ENCODE data around the gene ARMC7.
A peak's percentile ranks its signal among the peaks of the same experiment; 100 is the strongest.
"Not testable (repeated sequence)": the region's sequence is repeated elsewhere in the genome, so short reads cannot be mapped to it uniquely, and the experiment has no call there.

The ARMC7 gene

DNA sequence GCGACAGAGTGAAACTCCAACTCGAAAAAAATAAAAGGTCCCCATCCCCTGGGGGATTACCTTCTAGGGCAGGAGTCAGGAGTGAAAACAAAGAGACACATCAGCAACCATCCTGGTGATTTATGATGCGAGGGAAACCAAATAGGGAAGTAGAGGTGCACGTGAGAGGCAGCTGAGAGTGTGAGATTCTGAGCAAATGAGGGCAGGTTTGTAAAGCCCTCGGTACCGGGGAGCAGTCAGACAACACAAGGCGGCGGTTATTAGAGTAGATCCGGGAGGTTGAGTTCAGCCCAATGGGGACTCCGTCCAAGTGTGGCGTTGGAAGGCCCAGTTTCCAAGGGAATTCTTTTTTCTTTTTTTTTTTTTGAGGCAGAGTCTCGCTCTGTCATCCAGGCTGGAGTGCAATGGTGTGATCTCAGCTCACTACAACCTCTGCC is 7.4 kb upstream of the ARMC7 start:
- no peak for DNase-seq (ENCODE audit: low read depth in 2 of 2)

DNA sequence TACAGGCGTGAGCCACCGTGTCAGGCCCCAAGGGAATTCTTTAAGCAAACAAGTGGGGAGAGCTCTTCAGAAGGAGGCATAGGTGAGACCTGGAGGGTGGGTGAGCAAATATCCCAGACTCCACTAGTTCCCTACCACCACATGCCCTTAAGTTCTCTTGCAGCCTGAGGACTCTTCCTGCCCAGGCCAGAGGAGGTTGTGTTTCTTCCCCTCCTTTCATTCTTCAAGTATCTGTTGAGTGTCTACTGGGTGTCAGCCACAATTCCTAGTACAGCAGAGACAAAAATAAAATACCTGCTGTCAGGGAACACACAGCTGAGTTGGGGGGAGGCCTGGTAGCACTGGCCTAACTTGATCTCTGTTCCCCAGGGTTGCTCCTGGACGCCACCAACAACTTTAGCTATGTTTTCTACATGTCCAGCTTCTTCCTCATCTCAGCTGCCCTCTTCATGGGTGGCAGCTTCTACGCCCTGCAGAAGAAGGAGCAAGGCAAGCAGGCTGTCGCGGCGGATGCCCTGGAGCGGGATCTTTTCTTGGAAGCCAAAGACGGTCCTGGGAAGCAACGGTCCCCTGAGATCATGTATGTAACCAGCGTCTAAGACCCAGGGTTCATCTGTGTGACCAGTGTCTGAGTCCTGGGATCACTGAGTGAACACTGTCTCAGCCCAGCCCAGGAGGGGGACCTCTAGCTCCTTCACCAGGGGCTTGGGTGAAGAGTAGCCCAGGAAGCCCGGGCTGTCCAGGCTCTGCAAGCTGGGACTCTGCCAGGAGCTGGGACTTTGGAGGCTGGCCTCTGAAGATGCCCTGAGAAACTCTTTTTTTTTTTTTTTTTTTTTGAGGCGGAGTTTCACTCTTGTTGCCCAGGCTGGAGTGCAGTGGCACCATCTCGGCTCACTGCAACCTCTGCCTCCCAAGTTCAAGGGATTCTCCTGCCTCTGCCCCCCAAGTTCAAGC is 5.9 kb upstream of the ARMC7 start:
- no peak for DNase-seq (ENCODE audit: low read depth in 2 of 2)

- no peak for DNase-seq (ENCODE audit: low read depth in 2 of 2)
Observed at GRCh38 chr17:75105126-75106080, 4.4 kb upstream of the ARMC7 start.

- DNase-seq (ENCODE audit: low read depth in 2 of 2) = no peak
Observed at GRCh38 chr17:75108193-75108592, 1.6 kb upstream of the ARMC7 start.

DNA sequence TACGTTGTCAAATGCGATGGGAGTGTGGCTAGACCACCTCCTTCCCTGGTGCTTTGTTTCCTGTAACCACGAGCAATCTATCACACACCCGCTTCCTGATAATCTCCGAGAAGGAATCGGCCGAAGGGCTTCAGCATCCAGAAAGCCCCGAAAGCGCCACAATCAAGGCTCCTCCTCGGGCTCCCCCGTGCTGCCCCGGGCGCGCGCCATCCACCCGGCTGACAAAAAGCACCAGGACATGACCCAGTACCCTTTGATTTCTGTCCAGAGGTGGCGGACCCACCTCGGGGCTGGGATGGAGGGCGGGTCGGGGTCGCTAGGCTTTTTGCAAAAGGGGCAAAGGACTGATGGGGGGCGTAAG is 743 bp upstream of the ARMC7 start:
- no peak for DNase-seq (ENCODE audit: low read depth in 2 of 2)

DNA sequence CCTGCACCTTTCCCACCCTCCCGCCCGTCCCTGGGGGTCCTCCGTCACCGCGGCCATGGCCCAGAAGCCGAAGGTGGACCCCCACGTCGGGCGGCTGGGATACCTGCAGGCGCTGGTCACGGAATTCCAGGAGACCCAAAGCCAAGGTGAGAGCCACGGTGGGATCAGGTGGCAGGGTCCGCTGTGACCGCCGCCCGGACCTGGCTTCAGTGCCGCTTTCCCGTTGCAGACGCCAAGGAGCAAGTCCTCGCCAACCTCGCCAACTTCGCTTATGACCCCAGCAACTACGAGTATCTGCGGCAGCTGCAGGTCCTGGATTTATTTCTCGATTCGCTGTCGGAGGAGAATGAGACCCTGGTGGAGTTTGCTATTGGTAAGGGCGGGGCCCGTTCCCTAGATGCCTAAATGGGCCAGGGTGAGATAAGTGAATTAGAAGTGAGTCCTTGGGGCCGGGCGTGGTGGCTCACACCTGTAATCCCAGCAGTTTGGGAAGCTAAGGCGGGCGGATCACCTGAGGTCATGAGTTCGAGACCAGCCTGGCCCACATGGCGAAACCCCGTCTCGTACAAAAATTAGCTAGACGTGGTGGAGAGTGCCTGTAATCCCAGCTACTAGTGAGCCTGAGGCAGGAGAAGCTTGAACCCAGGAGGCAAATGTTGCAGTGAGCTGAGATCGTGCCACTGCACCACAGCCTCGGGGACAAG is 617 bp downstream of the ARMC7 start:
- no peak for DNase-seq (ENCODE audit: low read depth in 2 of 2)

- DNase-seq (ENCODE audit: low read depth in 2 of 2) = no peak
Observed at GRCh38 chr17:75111777-75112335, 2.1 kb downstream of the ARMC7 start.

- peak; percentile 73 to 83 for DNase-seq (ENCODE audit: low read depth in 2 of 2)
Observed at GRCh38 chr17:75113798-75114551, 4.2 kb downstream of the ARMC7 start.

GRCh38 chr17:75114552-75115314 is 5.0 kb downstream of the ARMC7 start:
- DNase-seq (ENCODE audit: low read depth in 2 of 2) = no peak

- no peak for DNase-seq (ENCODE audit: low read depth in 2 of 2)
Observed at GRCh38 chr17:75115555-75115954, 5.8 kb downstream of the ARMC7 start.

- no peak for DNase-seq (ENCODE audit: low read depth in 2 of 2)
Observed at GRCh38 chr17:75116737-75117136, 7.0 kb downstream of the ARMC7 start.

GRCh38 chr17:75118307-75118706 is 8.5 kb downstream of the ARMC7 start:
- DNase-seq (ENCODE audit: low read depth in 2 of 2) = no peak

GRCh38 chr17:75124041-75124818 is 14.5 kb downstream of the ARMC7 start:
- DNase-seq (ENCODE audit: low read depth in 2 of 2) = peak in 1 of 2 donors; percentile 15

DNA sequence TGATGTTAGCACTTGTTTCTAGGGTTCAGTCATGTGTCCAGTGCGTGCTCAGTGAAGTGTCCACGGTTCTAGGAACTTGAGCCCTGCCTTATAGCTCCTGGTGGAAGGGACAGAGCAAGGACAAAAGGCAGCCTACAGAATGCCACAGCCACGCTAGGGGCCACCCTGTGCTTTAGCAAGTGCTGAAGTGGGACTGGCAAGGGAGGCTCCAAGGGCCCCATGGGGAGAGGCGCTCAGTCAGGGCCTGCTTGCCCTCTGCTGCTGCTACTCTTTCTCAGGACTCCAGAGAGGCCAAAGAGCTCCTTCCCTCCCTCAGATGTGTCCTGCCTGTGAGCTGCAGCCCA is 15.0 kb downstream of the ARMC7 start:
- no peak for DNase-seq (ENCODE audit: low read depth in 2 of 2)

DNA sequence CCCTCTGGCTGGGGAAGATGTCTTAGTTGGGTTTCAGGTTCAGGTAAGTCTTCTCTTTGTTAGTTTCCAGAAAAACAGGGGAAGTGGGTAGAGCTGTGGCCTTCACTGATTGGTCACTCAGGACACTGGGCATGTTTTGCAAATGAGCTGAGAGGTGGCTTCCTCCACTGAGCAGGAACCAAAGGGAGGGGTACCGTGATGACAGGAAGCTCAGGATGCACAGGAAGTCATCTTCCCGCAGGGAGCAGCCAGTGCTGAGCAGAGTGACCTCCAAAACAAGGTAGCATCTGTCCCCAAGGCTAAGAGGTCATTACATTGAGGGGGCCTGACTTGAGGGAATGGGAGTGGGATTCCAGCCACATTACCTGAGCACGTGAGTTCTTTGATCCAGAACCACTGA is 16.2 kb downstream of the ARMC7 start:
- no peak for DNase-seq (ENCODE audit: low read depth in 2 of 2)

- no peak for DNase-seq (ENCODE audit: low read depth in 2 of 2)
Observed at GRCh38 chr17:75126954-75127353, 17.2 kb downstream of the ARMC7 start.

GRCh38 chr17:75127936-75128335 is 18.2 kb downstream of the ARMC7 start:
- DNase-seq (ENCODE audit: low read depth in 2 of 2) = not testable (repeated sequence)

DNA sequence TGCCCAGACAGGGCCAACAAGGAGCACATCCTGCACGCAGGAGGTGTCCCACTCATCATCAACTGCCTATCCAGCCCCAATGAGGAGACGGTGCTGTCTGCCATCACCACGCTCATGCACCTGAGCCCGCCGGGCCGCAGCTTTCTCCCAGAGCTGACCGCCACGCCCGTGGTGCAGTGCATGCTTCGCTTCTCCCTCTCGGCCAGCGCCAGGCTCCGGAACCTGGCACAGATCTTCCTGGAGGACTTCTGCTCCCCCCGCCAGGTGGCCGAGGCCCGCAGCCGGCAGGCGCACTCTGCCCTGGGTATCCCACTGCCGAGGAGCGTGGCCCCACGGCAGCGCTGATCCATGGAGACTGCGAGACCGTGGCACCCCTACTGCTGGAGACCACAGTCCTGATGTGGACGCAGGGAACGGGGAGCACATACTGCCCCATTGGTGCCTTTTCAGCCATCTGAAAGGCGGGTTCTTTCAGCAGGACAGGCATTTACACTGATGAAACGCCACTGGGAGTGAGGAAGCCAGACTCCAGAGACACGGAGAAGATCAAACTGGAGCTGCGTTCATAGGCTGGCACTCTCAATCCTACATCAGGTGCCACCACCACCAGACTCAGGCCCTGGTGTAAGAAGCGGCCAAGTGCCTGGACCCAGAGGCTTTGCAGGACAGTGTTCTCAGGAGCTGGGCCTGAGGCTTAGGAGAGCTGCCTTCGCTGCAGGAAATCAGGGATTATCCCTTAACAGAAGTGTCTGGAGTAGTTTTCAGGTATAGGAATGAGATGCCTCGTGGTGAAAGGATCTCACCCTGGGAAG is 19.1 kb downstream of the ARMC7 start:
- DNase-seq (ENCODE audit: low read depth in 2 of 2) = no peak

Measured in stimulated activated CD8-positive, alpha-beta memory T cell treated with anti-CD3 and anti-CD28 coated beads, Interleukin-7, amount 100 ng/mL, for 1 hour (primary cell).